PC-3 (cell line): ENCODE data around the gene ECHDC1. TPM values are rescaled to one million over a fixed set of nuclear protein-coding genes. Genes with fewer than 3 reads are reported as not detected.

Experiments used
- ATAC-seq: fragments of 200-7000 bp; cut with Tn5 transposase; 2 replicates; pipeline ENCODE4 v1.9.1; 2020; ENCODE audit warnings: mild to moderate bottlenecking, moderate library complexity
- BruUV-seq: library from RNA; stranded (reverse); fragments of 400-500 nt; replicated peaks from 2 replicates; lab custom pipeline; 2021; lab: Mats Ljungman, UMichigan
- CTCF ChIA-PET: fragments of 300-600 bp; sonication (Branson Sonifier 250); formaldehyde crosslinking; loops from one replicate; lab custom pipeline; 2022; ENCODE audit warnings: antibody characterized with exemption; lab: Charles Lee
- POLR2A ChIA-PET: fragments of 300-600 bp; sonication (Branson Sonifier 250); formaldehyde crosslinking; loops from one replicate; lab custom pipeline; 2022; ENCODE audit warnings: antibody characterized with exemption; ENCODE audit not compliant: unreplicated experiment; lab: Charles Lee
- DNase-seq: peaks from one replicate; pipeline ENCODE4 v3.0.0-alpha.2; 2015
- H2AFZ ChIP-seq: fragments of 300-600 bp; sonication (generic); 2 replicates; pipeline ENCODE4 v1.6.0; 2016; ENCODE audit warnings: antibody characterized with exemption, low read length
- H3F3A ChIP-seq: fragments of 300-600 bp; sonication (generic); one replicate; pipeline ENCODE4 v1.6.0; 2017; ENCODE audit warnings: antibody characterized with exemption, low read length, control low read depth, mild to moderate bottlenecking; ENCODE audit not compliant: unreplicated experiment
- H3K27ac ChIP-seq: fragments of 300-600 bp; sonication (generic); 2 replicates; pipeline ENCODE4 v1.5.1; 2016; ENCODE audit warnings: mild to moderate bottlenecking, low read length
- H3K27me3 ChIP-seq: fragments of 300-600 bp; sonication (generic); 2 replicates; pipeline ENCODE4 v1.6.1; 2016; ENCODE audit warnings: low read length, mixed read lengths
- H3K36me3 ChIP-seq: fragments of 300-600 bp; sonication (generic); 2 replicates; pipeline ENCODE4 v1.6.1; 2016; ENCODE audit warnings: low read depth, mixed run types, low read length, mixed read lengths
- H3K4me1 ChIP-seq: fragments of 300-600 bp; sonication (generic); 2 replicates; pipeline ENCODE4 v1.5.1; 2016; ENCODE audit warnings: low read length; ENCODE audit not compliant: insufficient read depth
- H3K4me2 ChIP-seq: fragments of 300-600 bp; sonication (generic); 2 replicates; pipeline ENCODE4 v1.6.0; 2016; ENCODE audit warnings: low read length
- H3K4me3 ChIP-seq: fragments of 300-600 bp; sonication (generic); 2 replicates; pipeline ENCODE4 v1.5.1; 2016; ENCODE audit warnings: mild to moderate bottlenecking, low read length, mixed read lengths
- H3K79me2 ChIP-seq: fragments of 300-600 bp; sonication (generic); 2 replicates; pipeline ENCODE4 v1.6.1; 2017; ENCODE audit warnings: low read length, mixed read lengths
- H3K9ac ChIP-seq: fragments of 300-600 bp; sonication (generic); 2 replicates; pipeline ENCODE4 v1.6.0; 2016; ENCODE audit warnings: mild to moderate bottlenecking, low read length
- H3K9me2 ChIP-seq: fragments of 300-600 bp; sonication (generic); replicated peaks from 2 replicates; pipeline ENCODE4 v1.6.1; 2016; ENCODE audit warnings: mixed run types, low read length, mixed read lengths
- H3K9me3 ChIP-seq: fragments of 300-600 bp; sonication (generic); 2 replicates; pipeline ENCODE4 v1.6.1; 2016; ENCODE audit warnings: low read length, mixed read lengths
- H4K20me1 ChIP-seq: fragments of 300-600 bp; sonication (generic); 2 replicates; pipeline ENCODE4 v1.6.1; 2016; ENCODE audit warnings: low read length, mixed read lengths
- CTCF ChIP-seq: fragments of 300-600 bp; sonication (generic); conservative IDR thresholded peaks from 2 replicates; pipeline ENCODE4 v1.5.1; 2017; ENCODE audit warnings: antibody characterized with exemption, low read depth, mild to moderate bottlenecking, low read length
- EZH2 ChIP-seq: fragments of 300-600 bp; sonication (generic); IDR thresholded peaks from one replicate; pipeline ENCODE4 v1.6.1; 2017; ENCODE audit warnings: antibody characterized with exemption, mild to moderate bottlenecking, low read length; ENCODE audit not compliant: unreplicated experiment
- EZH2phosphoT487 ChIP-seq: fragments of 300-600 bp; sonication (generic); IDR thresholded peaks from 2 replicates; pipeline ENCODE4 v1.6.1; 2018; ENCODE audit warnings: mild to moderate bottlenecking, antibody characterized with exemption, low read length, borderline replicate concordance
- intact Hi-C: fragments of 100-400 bp; cut with micrococcal nuclease; formaldehyde crosslinking; loops from 2 replicates; pipeline ENCODE4 v1.9.0; 2023
- total RNA-seq: library from RNA; depleted of rRNA; stranded (reverse); fragments of >200 nt; gene quantifications from 2 replicates; pipeline ENCODE4 v1.2.3, GENCODE V29; 2014

ECHDC1 gene
- total RNA-seq, 1 experiment from 2014 or later, result 34.5 TPM

DNA sequence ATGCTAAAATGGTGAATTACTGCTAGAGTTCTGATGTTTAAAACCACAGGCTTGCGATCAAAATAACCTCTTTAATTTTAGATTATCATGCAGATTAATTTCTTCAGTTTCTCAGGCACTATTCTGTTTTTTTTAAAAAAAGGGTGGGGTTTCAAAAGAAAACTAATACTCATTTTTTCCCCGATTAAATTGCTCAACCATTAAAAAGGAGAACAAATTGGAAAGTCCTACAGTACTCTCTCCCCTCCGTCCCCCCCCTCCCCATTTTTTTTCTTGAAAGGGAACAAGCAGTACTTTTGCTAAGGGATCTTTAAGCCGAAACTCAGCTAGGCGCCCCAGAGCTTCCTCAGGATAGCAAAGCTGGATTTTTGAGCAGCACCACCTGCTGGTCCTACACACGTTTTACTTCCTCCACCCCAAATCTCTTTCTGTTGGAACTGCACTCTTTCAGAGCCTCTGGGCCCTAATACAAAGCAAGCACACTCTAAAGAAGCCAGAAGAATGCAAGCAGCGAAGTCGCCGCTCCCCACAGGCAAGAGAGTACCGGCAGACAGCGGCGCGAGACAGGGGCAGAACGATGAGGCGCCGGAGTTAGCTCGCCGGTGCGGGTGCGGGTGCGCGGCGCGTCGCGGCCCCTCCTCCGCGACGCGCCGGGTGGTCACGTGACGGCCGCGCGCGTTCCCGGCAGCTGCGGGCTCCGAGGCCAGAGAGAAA is 77.1 kb downstream of the ECHDC1 start, which contains the start of gene RNF146:
Gene RNF146 (plus strand): TSS at position 687 of the 714 bp plus-strand sequence. CDS start 13,475 bp downstream, outside the sequence.
- H3K4me3 ChIP-seq, result peak within 1 kb of the TSS; percentile 97
- H3K27me3 ChIP-seq, result no peaks in the 10 kb centered on the region
- H3K79me2 ChIP-seq, result peaks cover 45% of the 10 kb centered on the region
- ChIA-PET CTCF (interaction anchor here (0.6 to 1.3 kb wide), 9 partner anchors 19 to 1645 kb away, joined by 4 to 16 read pairs (median 8); no protein-coding TSS in a partner anchor), POLR2A (interaction anchor here (0.6 to 0.7 kb wide), 5 partner anchors 75 to 1315 kb away, joined by 3 to 4 read pairs (median 3); no protein-coding TSS in a partner anchor)
- H3K27ac ChIP-seq, result peak within 1 kb of the TSS; percentile 70
- DNase-seq (peak; percentile 68), ATAC-seq (peak; percentile 76)
- H3K9ac ChIP-seq, result peak within 1 kb of the TSS; percentile 85
- H4K20me1 ChIP-seq, result 0 out of 2 replicates have a peak, but pooled peaks cover 8% of the 10 kb centered on the region
- H3K4me2 ChIP-seq, result peak within 1 kb of the TSS; percentile 90
- peak; percentile 74 for TF ChIP-seq CTCF
- TF ChIP-seq EZH2, result no peak
- 0 out of 2 replicates have a peak, but pooled peaks cover 8% of the 10 kb centered on the region for H3K4me1 ChIP-seq
- H3K36me3 ChIP-seq, result no peaks in the 10 kb centered on the region
- H3F3A ChIP-seq, result no peaks in the 10 kb centered on the region
- peak within 1 kb of the TSS; percentile 96 for H2AFZ ChIP-seq
- intact Hi-C loops, result loop anchor here (5.0 kb wide), 3 partner anchors 59 to 134 kb away; no protein-coding TSS in a partner anchor
- TSS peak; percentile 53 for BruUV-seq
- no peaks in the 10 kb centered on the region for H3K9me3 ChIP-seq
- no peaks in the 10 kb centered on the region for H3K9me2 ChIP-seq

DNA sequence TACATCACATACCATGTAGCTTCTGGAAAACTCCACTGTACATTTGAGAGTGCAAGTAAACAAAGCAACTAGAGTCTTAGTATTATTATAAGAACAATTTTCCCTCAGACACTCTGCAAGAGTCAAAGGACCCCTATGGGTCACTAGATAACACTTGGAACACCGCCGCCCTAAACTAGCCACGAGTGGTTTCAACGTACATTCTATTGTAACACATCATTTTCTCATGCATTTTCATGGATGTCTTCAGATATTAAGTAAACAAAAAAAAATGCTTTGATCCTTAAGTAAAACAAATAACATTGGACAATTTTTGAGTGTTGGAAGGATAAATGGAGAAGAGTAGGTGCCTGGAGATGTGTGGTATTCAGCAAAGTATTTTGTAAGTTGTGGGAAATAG is 79.9 kb downstream of the ECHDC1 start:
- BruUV-seq, result no TSS peak
- ATAC-seq (no peak), DNase-seq (no peak)
- POLR2A ChIA-PET, result no interaction called here
- H3F3A ChIP-seq, result no peaks in the 10 kb centered on the region
- no peaks in the 10 kb centered on the region for H4K20me1 ChIP-seq
- no peaks in the 10 kb centered on the region for H3K9me3 ChIP-seq
- no peak overlapping the region for H3K27ac ChIP-seq
- H3K4me1 ChIP-seq, result no peaks in the 10 kb centered on the region
- no peak overlapping the region for H3K4me3 ChIP-seq
- peaks cover 16% of the 10 kb centered on the region for H3K79me2 ChIP-seq
- no peaks in the 10 kb centered on the region for H3K9me2 ChIP-seq
- TF ChIP-seq EZH2phosphoT487 (no peak), EZH2 (no peak), CTCF (no peak)
- H3K4me2 ChIP-seq, result no peak overlapping the region
- H2AFZ ChIP-seq, result no peak overlapping the region
- intact Hi-C loops, result no loop called here
- H3K27me3 ChIP-seq, result no peaks in the 10 kb centered on the region
- CTCF ChIA-PET, result no interaction called here
- H3K36me3 ChIP-seq, result no peaks in the 10 kb centered on the region
- no peak overlapping the region for H3K9ac ChIP-seq

DNA sequence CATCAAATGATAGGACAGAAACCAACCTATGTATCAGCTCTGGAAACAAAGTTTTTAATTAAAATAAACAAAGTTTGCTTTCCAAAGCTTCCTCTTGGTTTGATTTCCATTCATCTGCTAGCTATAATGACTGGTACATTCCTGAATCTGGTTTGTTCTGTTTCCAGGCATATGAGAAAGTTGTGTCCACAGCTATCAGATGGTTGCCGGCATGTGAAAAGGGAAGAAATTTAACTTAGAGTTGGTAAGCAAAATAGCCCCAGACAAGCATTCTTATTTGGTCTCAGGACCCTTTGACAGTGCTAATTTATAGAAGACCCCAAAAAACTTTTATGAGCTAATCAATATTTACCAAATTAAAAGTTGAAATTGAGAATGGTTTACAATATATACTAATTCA is 80.5 kb downstream of the ECHDC1 start:
- Histone ChIP-seq H3K4me2 (no peak overlapping the region), H3K79me2 (peaks cover 11% of the 10 kb centered on the region), H2AFZ (no peak overlapping the region), H3K27me3 (no peaks in the 10 kb centered on the region), H3K9me3 (no peaks in the 10 kb centered on the region), H3K4me3 (no peak overlapping the region), H4K20me1 (no peaks in the 10 kb centered on the region), H3K4me1 (no peaks in the 10 kb centered on the region), H3K9me2 (no peaks in the 10 kb centered on the region), H3F3A (no peaks in the 10 kb centered on the region), H3K9ac (no peak overlapping the region), H3K27ac (no peak overlapping the region), H3K36me3 (no peaks in the 10 kb centered on the region)
- BruUV-seq, result no TSS peak
- CTCF ChIA-PET, result no interaction called here
- intact Hi-C loops, result no loop called here
- no peak for TF ChIP-seq CTCF
- TF ChIP-seq EZH2, result no peak
- TF ChIP-seq EZH2phosphoT487, result no peak
- ATAC-seq (no peak), DNase-seq (no peak)
- POLR2A ChIA-PET, result no interaction called here
